Cardiac muscle cell (in vitro differentiated cells and primary cell): ENCODE measurements around the gene EPB41L4B. TPM values are rescaled to one million over a fixed set of nuclear protein-coding genes. Genes with fewer than 3 reads are reported as not detected.
A peak's percentile ranks its signal among the peaks of the same experiment; 100 is the strongest.
"Not testable (repeated sequence)": the region's sequence is repeated elsewhere in the genome, so short reads cannot be mapped to it uniquely, and the experiment has no call there.

ENCODE experiments used
- DNase-seq, 2 donors: peaks; one replicate each; pipeline versions ENCODE4 v3.0.0 to v3.0.0-alpha.2; 2010 to 2017; ENCODE audit warnings: low read depth in 1 of 2, low spot score in 1 of 2
- H3K27ac ChIP-seq: fragments of 200-600 bp; sonication (generic); 2 replicates; pipeline ENCODE4 v1.5.1; 2016
- H3K27me3 ChIP-seq: fragments of 200-600 bp; sonication (generic); 2 replicates; pipeline ENCODE4 v1.6.0; 2016; ENCODE audit warnings: control low read depth
- H3K36me3 ChIP-seq: fragments of 200-600 bp; sonication (generic); 2 replicates; pipeline ENCODE4 v1.5.1; 2016; ENCODE audit warnings: control low read depth
- H3K4me1 ChIP-seq: fragments of 200-600 bp; sonication (generic); 2 replicates; pipeline ENCODE4 v1.8.1; 2017; ENCODE audit warnings: low read depth, mild to moderate bottlenecking, mixed run types
- H3K4me3 ChIP-seq: fragments of 200-600 bp; sonication (generic); 2 replicates; pipeline ENCODE4 v1.5.1; 2016; ENCODE audit warnings: mild to moderate bottlenecking
- H3K9me3 ChIP-seq: fragments of 200-600 bp; sonication (generic); 2 replicates; pipeline ENCODE4 v1.5.1; 2017; ENCODE audit warnings: low read depth, mild to moderate bottlenecking, control low read depth
- CTCF ChIP-seq: IDR thresholded peaks from 2 replicates; pipeline ENCODE4 v1.5.1; 2012; ENCODE audit warnings: low read depth, mild to moderate bottlenecking, low read length
- polyA plus RNA-seq: library from polyadenylated mRNA; unstranded; fragments of >200 nt; fragmentation: Nextera tagmentation; extraction: Ambion mirVana; gene quantifications from 2 replicates; pipeline ENCODE4 v1.2.1, GENCODE V29; 2016
- total RNA-seq: library from RNA; depleted of rRNA; stranded (reverse); fragments of >200 nt; gene quantifications from 2 replicates; pipeline ENCODE4 v1.2.3, GENCODE V29; 2016

EPB41L4B gene
- total and polyA plus RNA-seq, 2 experiments from 2014 or later, result 2.0 to 2.1 TPM

GRCh38 chr9:109286981-109287380, 33.9 kb downstream of the EPB41L4B start:
- H3K4me3 ChIP-seq, result no peak overlapping the region
- H3K27me3 ChIP-seq, result no peaks in the 10 kb centered on the region
- peak; percentile 13 to 15 for DNase-seq
- H3K36me3 ChIP-seq, result no peaks in the 10 kb centered on the region
- H3K27ac ChIP-seq, result peak overlapping the region; percentile 27
- H3K9me3 ChIP-seq, result no peaks in the 10 kb centered on the region
- H3K4me1 ChIP-seq, result peaks cover 5% of the 10 kb centered on the region
- TF ChIP-seq CTCF, result no peak

GRCh38 chr9:109286571-109286977, 34.3 kb downstream of the EPB41L4B start:
- peak in 1 of 2 donors; percentile 57 for DNase-seq
- Histone ChIP-seq H3K27me3 (no peaks in the 10 kb centered on the region), H3K4me1 (peaks cover 5% of the 10 kb centered on the region), H3K27ac (peak overlapping the region; percentile 27), H3K4me3 (no peak overlapping the region), H3K36me3 (no peaks in the 10 kb centered on the region), H3K9me3 (no peaks in the 10 kb centered on the region)
- TF ChIP-seq CTCF, result no peak

- H3K27ac ChIP-seq, H3K9me3 ChIP-seq, H3K27me3 ChIP-seq, H3K4me1 ChIP-seq, DNase-seq, H3K36me3 ChIP-seq, H3K4me3 ChIP-seq: not testable (repeated sequence)
These were observed 37.2 kb downstream of the EPB41L4B start for GRCh38 chr9:109283672-109284071.

- no peak overlapping the region for H3K4me3 ChIP-seq
- no peak for TF ChIP-seq CTCF
- peaks cover 5% of the 10 kb centered on the region for H3K4me1 ChIP-seq
- H3K27ac ChIP-seq, result no peak overlapping the region
- no peaks in the 10 kb centered on the region for H3K36me3 ChIP-seq
- H3K9me3 ChIP-seq, result no peaks in the 10 kb centered on the region
- H3K27me3 ChIP-seq, result no peaks in the 10 kb centered on the region
- DNase-seq, result no peak
These were observed 37.8 kb downstream of the EPB41L4B start for GRCh38 chr9:109283012-109283411.

- H3K27ac ChIP-seq, result no peak overlapping the region
- no peaks in the 10 kb centered on the region for H3K27me3 ChIP-seq
- no peak for TF ChIP-seq CTCF
- H3K36me3 ChIP-seq, result no peaks in the 10 kb centered on the region
- peaks cover 5% of the 10 kb centered on the region for H3K4me1 ChIP-seq
- H3K9me3 ChIP-seq, result no peaks in the 10 kb centered on the region
- H3K4me3 ChIP-seq, result no peak overlapping the region
- no peak for DNase-seq
These were observed 38.6 kb downstream of the EPB41L4B start for GRCh38 chr9:109282302-109282701.

GRCh38 chr9:109281518-109281917, 39.3 kb downstream of the EPB41L4B start:
- Histone ChIP-seq H3K4me3 (no peak overlapping the region), H3K27ac (no peak overlapping the region), H3K9me3 (no peaks in the 10 kb centered on the region), H3K36me3 (no peaks in the 10 kb centered on the region), H3K4me1 (peaks cover 1% of the 10 kb centered on the region), H3K27me3 (no peaks in the 10 kb centered on the region)
- no peak for DNase-seq
- no peak for TF ChIP-seq CTCF
